ENCODE measurements around the gene MREG.
"Not testable (repeated sequence)": the region's sequence is repeated elsewhere in the genome, so short reads cannot be mapped to it uniquely, and the experiment has no call there.

Gene MREG

GRCh38 chr2:215952860-215953637 is 60.3 kb downstream of the MREG start:
- no peak for DNase-seq

GRCh38 chr2:215951558-215951957 is 61.8 kb downstream of the MREG start:
- DNase-seq, result no peak

GRCh38 chr2:215949991-215950404 is 63.4 kb downstream of the MREG start:
- DNase-seq, result no peak

DNA sequence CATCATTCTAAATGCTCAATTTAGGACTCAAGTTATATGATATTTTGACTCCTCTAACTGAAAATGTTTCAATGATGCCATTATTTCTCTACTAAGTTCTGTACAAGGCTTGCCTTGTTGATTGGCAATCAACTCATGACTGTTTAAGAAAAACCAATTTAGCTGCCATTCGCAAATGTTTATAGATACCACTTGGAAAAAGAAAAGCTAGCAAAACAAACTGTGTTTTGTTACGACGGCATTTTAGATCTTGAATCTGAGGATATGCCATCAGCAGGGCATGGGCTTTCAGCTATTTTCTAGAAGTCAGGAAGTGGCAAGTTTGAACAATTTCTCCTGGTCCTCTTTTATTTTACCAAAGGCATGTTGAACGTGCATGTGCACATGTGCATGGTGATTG is 65.3 kb downstream of the MREG start:
- no peak for DNase-seq

DNA sequence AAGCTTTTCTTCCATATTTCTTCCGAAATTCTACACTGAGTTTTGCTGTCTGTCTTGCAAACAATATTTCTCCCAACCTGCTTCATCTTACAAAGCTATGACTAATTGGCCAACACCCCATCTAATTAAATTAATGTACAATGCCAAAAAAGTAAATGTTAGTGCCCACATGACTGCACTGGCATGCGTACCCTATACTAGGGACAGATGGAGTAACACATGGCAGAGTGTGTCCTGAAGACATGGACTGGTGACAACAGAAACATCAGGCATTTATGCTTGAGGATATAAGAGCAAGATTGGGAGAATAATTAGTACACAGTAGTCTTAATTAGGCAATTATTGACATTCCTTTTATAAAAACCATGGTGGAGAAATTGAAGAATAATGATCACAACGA is 66.8 kb downstream of the MREG start:
- DNase-seq, result no peak

- no peak for DNase-seq
These were observed 71.2 kb downstream of the MREG start for GRCh38 chr2:215942194-215942593.

GRCh38 chr2:215941726-215942125 is 71.6 kb downstream of the MREG start:
- DNase-seq, result no peak

- no peak for DNase-seq
These were observed 72.6 kb downstream of the MREG start for GRCh38 chr2:215940645-215941184.

DNA sequence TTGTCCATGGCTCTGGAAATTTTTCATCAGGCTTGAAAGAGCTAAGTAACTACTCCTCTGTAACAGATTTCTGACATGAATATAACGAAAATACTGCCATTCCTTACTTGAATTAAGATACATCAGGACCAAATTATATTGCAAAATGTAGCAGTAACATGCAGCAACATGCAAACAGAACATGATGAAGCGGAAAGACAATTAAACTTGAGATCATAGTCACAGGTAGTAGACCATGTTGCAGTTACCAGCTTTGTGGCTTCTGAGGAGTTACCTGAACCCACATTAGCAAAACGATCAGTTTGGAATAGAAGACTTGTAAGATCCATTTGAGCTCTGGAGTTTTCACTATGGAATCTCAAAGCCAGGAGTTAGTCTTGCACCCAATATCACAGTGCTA is 76.2 kb downstream of the MREG start:
- DNase-seq, result no peak

DNA sequence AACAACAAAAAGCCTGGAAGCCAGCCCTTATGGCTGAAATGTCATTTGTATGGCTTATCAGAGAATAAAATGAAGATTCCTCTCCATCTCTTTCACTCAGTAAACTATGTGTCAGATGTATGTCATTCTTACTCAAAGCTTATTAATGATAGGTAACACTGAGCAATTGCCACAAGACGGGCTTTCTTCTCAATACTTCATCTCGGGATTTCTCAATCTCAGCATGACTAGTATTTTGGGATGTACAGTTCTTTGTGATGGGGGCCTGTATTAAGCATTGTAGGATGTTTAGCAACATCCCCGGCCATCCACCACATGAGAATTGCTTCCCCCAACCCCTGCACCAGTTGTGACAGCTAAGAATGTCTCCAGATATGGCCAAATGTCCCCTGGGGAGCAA is 80.2 kb downstream of the MREG start:
- no peak for DNase-seq

DNA sequence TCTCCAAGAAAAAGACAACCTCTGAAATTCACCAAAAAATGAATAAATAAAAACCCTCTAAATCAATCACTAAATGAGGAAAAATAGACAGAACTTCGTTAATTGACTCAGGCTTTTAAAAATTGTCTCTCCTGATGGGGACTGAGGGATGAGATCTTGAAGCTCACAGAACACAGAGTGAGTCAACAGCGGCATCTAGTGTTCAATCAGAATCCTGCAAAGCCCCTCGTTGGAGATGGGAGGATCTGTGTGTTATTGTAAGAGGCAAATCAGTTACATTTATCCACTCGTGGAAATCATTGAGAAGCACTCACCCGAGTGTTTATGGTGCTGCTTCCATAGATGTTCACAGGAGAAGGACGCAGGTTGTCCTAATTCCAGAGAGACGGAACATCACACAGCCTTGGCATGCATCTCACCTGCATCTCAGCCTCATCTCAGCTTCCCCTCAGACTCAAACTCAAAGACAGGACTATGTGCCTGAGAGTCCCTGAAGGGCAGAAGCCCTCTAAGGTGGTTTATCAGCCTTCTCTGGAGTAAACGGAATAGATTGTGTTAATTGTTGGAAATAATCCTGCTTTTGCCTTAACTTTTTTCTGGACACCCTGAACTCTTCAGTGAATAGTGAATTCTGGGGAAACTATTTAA is 82.0 kb downstream of the MREG start:
- peak; percentile 72 for DNase-seq

GRCh38 chr2:215930505-215931253 is 82.7 kb downstream of the MREG start:
- no peak for DNase-seq

DNA sequence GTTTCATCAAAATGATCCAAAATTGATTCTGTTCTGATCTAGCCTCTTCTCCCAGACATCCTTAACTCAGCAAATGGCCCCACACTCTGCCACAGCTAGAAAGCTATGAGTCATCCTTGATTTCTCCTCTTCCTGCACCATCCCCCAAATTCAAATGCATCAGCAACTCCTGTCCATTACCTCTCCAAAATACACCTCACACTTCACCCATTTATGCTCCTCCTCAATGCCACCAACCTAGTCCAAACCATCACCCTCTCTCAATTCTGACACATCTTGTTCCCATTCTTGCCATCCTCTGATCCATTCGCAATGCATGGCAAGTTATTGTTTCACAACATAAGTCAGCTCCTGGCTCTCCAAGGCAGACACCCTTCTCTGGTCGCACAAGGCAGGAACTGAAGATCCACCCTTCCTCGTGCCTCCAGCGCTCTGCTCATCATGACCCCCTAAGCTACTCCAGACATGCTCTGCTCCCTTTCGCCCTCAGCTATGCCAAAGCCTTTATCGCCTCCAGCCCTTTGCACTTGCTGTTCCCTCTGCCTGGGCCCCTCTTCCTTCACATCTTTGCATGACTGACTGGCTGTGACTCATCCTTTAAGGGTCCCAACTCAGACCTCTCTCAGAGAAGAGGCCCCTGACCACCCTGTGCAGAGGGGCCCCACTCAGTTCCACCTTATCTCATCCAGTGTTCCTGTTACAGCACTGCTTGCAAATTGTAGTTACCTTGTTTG is 83.6 kb downstream of the MREG start:
- DNase-seq, result no peak

GRCh38 chr2:215928086-215928485 is 85.3 kb downstream of the MREG start:
- no peak for DNase-seq

DNA sequence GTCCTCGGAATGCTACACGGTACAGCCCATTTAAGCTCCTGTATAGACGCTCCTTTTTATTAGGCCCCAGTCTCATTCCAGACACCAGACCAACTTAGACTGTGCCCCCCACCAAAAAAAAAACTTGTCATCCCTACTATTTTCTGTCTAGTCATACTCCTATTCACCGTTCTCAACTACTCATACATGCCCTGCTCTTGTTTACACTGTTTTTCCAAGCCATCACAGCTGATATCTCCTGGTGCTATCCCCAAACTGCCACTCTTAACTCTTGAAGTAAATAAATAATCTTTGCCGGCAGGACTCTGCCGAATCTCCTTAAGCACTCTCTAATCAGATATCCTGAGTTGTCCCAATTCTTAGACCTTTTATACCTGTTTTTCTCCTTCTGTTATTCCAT is 86.4 kb downstream of the MREG start:
- DNase-seq, result not testable (repeated sequence)

- DNase-seq, result peak; percentile 32
These were observed 91.5 kb downstream of the MREG start for GRCh38 chr2:215921895-215922294.

- DNase-seq, result peak; percentile 82
These were observed 92.9 kb downstream of the MREG start for GRCh38 chr2:215920244-215921100.

- no peak for DNase-seq
These were observed 93.6 kb downstream of the MREG start for GRCh38 chr2:215919624-215920243.

GRCh38 chr2:215918901-215919599 is 94.3 kb downstream of the MREG start:
- DNase-seq, result no peak

GRCh38 chr2:215917953-215918620 is 95.3 kb downstream of the MREG start:
- no peak for DNase-seq

All from right hindlimb (tissue), 1 donor.